ENCODE data around the gene TUBE1.

The TUBE1 gene

DNA sequence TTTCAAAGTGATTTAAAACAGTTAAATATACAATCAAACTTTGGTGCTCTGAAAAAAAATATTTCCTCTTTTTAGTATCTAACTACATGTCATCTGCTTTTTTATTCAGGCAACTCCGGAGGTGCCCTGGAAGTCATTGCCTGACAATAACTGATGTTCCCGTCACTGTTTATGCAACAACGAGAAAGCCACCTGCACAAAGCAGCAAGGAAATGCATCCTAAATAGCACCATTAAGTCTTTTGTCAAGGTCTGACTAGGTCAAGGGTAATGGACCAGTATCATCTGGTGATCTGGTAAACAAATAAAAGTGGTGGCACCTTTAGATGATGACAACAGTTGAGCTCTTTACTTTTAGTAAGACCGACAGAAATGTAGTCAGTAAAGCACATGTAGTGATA is 13.3 kb upstream of the TUBE1 start:
- H3K4me3 ChIP-seq (replicated peaks; ENCODE audit: low read depth, low read length) = no peak overlapping the region
- DNase-seq (ENCODE audit: extremely low read depth, low read depth) = no peak
- no peak for TF ChIP-seq CTCF (IDR thresholded peaks at IDR 0.05; ENCODE audit: low read depth, low read length, missing control alignments)

DNA sequence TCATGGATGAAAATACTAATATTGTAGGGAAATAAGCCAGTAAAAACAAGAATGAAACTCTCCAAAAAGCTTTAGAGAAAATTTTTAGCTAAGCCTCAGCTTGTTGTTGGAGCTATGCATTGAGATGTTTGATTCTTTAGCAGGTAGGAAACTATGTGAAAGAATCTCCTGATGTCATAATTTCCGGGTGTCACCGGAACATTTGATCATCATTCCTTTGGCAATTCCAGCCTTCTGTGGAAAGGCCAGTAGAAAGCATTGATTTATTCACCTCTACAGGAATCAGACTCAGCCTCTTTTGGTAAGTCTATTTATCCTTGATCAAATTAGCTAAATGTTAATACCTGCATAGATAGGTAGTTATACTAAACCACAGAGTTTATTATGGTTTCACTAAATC is 9.6 kb upstream of the TUBE1 start:
- TF ChIP-seq CTCF (IDR thresholded peaks at IDR 0.05; ENCODE audit: low read depth, low read length, missing control alignments) = no peak
- H3K4me3 ChIP-seq (replicated peaks; ENCODE audit: low read depth, low read length) = no peak overlapping the region
- DNase-seq (ENCODE audit: extremely low read depth, low read depth) = no peak

DNA sequence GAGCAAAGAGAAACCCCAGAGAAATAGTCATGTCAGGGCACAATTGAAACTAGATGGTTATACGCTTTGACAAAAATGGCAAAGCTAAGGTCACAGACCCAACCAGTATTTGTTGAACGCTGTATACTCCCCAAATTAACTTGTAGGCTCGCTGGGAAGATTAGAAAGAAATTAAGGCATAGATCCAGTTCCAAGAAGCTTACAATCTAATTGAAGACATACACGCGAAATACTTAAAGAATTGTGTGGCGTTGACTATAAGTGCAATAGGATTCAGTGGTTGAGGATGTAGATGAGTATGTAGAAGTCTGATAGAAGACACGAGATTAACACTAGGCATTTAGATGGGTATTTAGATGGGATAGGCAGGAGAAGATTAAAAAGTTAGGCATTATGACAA is 634 bp upstream of the TUBE1 start:
- H3K4me3 ChIP-seq (replicated peaks; ENCODE audit: low read depth, low read length) = peak overlapping the region; percentile 83
- no peak for DNase-seq (ENCODE audit: extremely low read depth, low read depth)
- no peak for TF ChIP-seq CTCF (IDR thresholded peaks at IDR 0.05; ENCODE audit: low read depth, low read length, missing control alignments)

DNA sequence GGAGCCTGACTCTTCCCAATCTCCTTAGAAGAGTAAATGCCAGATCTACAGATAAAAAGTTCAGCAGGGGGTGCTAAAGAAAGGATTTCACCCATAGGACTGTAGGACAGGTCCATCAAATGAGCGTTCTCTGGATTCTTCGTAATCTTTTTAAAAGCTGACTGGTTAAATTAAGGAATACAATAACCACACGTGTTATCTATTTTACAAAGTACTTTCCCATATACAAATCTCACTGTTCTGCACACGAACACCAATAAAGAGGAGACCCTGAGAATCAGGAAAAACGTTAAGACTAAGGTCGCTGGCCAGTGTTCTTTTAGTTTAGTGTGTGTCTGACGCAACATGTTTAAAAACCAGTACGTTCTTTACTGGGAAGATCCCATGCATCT is 542 bp downstream of the TUBE1 start:
- DNase-seq (ENCODE audit: extremely low read depth, low read depth) = peak; percentile 32
- peak overlapping the region; percentile 83 for H3K4me3 ChIP-seq (replicated peaks; ENCODE audit: low read depth, low read length)
- peak; percentile 24 for TF ChIP-seq CTCF (IDR thresholded peaks at IDR 0.05; ENCODE audit: low read depth, low read length, missing control alignments)

- no peak overlapping the region for H3K4me3 ChIP-seq (replicated peaks; ENCODE audit: low read depth, low read length)
- TF ChIP-seq CTCF (IDR thresholded peaks at IDR 0.05; ENCODE audit: low read depth, low read length, missing control alignments) = no peak
- DNase-seq (ENCODE audit: extremely low read depth, low read depth) = no peak
Observed at GRCh38 chr6:112085286-112086065, 1.8 kb downstream of the TUBE1 start.

GRCh38 chr6:112081569-112081968 is 5.7 kb downstream of the TUBE1 start:
- DNase-seq (ENCODE audit: extremely low read depth, low read depth) = no peak
- no peak overlapping the region for H3K4me3 ChIP-seq (replicated peaks; ENCODE audit: low read depth, low read length)
- no peak for TF ChIP-seq CTCF (IDR thresholded peaks at IDR 0.05; ENCODE audit: low read depth, low read length, missing control alignments)

DNA sequence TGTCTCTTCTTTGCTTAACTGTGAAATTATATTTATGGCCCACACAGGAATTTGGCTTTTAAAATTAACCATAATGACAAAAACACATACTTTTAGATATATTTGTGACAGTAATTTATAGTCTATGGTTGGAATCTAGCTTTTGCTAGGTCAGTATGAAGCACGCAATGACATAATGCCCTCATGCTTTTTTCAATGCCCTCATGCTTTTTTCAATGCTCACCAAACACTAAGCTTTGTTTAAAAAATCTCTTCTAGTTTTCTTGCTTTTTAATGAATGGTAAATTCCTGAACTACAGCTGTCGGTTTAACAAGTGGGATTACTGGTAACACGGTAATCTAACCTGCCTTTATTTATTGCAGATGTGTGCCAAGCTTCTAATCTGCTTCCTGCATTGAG is 20.7 kb downstream of the TUBE1 start:
- H3K4me3 ChIP-seq (replicated peaks; ENCODE audit: low read depth, low read length) = no peak overlapping the region
- no peak for TF ChIP-seq CTCF (IDR thresholded peaks at IDR 0.05; ENCODE audit: low read depth, low read length, missing control alignments)
- no peak for DNase-seq (ENCODE audit: extremely low read depth, low read depth)

All from HFF-Myc (cell line).